Measurements from ENCODE around the gene P2RX2. TPM values are rescaled to one million over a fixed set of nuclear protein-coding genes. Genes with fewer than 3 reads are reported as not detected.

The P2RX2 gene
- total RNA-seq, 4 donors from 2014 or later: not detected

- WGBS, 2 donors: 78 to 80% methylated on average over 12 of the region's 12 CpGs
- H3K4me1 ChIP-seq: peaks cover 0 to 32% (median 0%) of the 10 kb centered on the region in 4 donors
- DNase-seq (ENCODE audit: low spot score in 2 of 2): peak in 1 of 2 donors; percentile 59
- H3K27ac ChIP-seq: peak overlapping the region in 1 of 4 donors; percentile 38
- H3K36me3 ChIP-seq: peaks cover 0 to 77% (median 0%) of the 10 kb centered on the region in 3 donors
- TF ChIP-seq CTCF (IDR thresholded peaks at IDR 0.05) (no peak), EP300 (IDR thresholded peaks at IDR 0.05) (no peak), POLR2A (IDR thresholded peaks at IDR 0.05) (no peak)
- no peaks in the 10 kb centered on the region for H3K9me3 ChIP-seq
- no peaks in the 10 kb centered on the region for H3K27me3 ChIP-seq
- no peak overlapping the region for H3K4me3 ChIP-seq
These were observed 38.8 kb upstream of the P2RX2 start for GRCh38 chr12:132579744-132580143.

- no peaks in the 10 kb centered on the region for H3K9me3 ChIP-seq
- no peak for DNase-seq (ENCODE audit: low spot score in 2 of 2)
- H3K4me1 ChIP-seq: peaks cover 0 to 32% (median 0%) of the 10 kb centered on the region in 4 donors
- no peak for TF ChIP-seq CTCF (IDR thresholded peaks at IDR 0.05)
- no peak for TF ChIP-seq EP300 (IDR thresholded peaks at IDR 0.05)
- no peak for TF ChIP-seq POLR2A (IDR thresholded peaks at IDR 0.05)
- no peaks in the 10 kb centered on the region for H3K27me3 ChIP-seq
- no peak overlapping the region for H3K27ac ChIP-seq
- H3K4me3 ChIP-seq: no peak overlapping the region
- 90 to 94% methylated on average over 11 to 12 of the region's 12 CpGs for WGBS, 2 donors
- peaks cover 0 to 68% (median 0%) of the 10 kb centered on the region in 3 donors for H3K36me3 ChIP-seq
These were observed 37.8 kb upstream of the P2RX2 start for GRCh38 chr12:132580701-132581292.

- DNase-seq (ENCODE audit: low spot score in 2 of 2): no peak
- WGBS, 2 donors: 81 to 100% methylated on average over 1 to 12 of the region's 17 CpGs
- H3K9me3 ChIP-seq: no peaks in the 10 kb centered on the region
- no peak overlapping the region for H3K4me3 ChIP-seq
- H3K4me1 ChIP-seq: peaks cover 0 to 32% (median 0%) of the 10 kb centered on the region in 4 donors
- TF ChIP-seq CTCF (IDR thresholded peaks at IDR 0.05): no peak
- no peak for TF ChIP-seq POLR2A (IDR thresholded peaks at IDR 0.05)
- TF ChIP-seq EP300 (IDR thresholded peaks at IDR 0.05): no peak
- H3K36me3 ChIP-seq: peaks cover 0 to 62% (median 0%) of the 10 kb centered on the region in 3 donors
- H3K27ac ChIP-seq: peak overlapping the region in 1 of 4 donors; percentile 74
- no peaks in the 10 kb centered on the region for H3K27me3 ChIP-seq
These were observed 37.1 kb upstream of the P2RX2 start for GRCh38 chr12:132581348-132582057.

- 42 to 49% methylated on average over 16 to 24 of the region's 24 CpGs for WGBS, 2 donors
- no peaks in the 10 kb centered on the region for H3K27me3 ChIP-seq
- peak overlapping the region in 1 of 4 donors; percentile 74 for H3K27ac ChIP-seq
- H3K36me3 ChIP-seq: peaks cover 0 to 56% (median 0%) of the 10 kb centered on the region in 3 donors
- TF ChIP-seq POLR2A (IDR thresholded peaks at IDR 0.05) (no peak), CTCF (IDR thresholded peaks at IDR 0.05) (no peak), EP300 (IDR thresholded peaks at IDR 0.05) (no peak)
- peak overlapping the region in 3 of 4 donors; percentile 10 to 42 (median 18) for H3K4me3 ChIP-seq
- peaks cover 0 to 32% (median 0%) of the 10 kb centered on the region in 4 donors for H3K4me1 ChIP-seq
- DNase-seq (ENCODE audit: low spot score in 2 of 2): no peak
- no peaks in the 10 kb centered on the region for H3K9me3 ChIP-seq
These were observed 36.5 kb upstream of the P2RX2 start for GRCh38 chr12:132582058-132582420.
